ENCODE results near the gene CNGA3. TPM values are rescaled to one million over a fixed set of nuclear protein-coding genes. Genes with fewer than 3 reads are reported as not detected.

CNGA3 gene
- total RNA-seq, 3 donors from 2014 or later (not counting 1 experiment from before 2014, with no cell fraction given) = not detected

DNA sequence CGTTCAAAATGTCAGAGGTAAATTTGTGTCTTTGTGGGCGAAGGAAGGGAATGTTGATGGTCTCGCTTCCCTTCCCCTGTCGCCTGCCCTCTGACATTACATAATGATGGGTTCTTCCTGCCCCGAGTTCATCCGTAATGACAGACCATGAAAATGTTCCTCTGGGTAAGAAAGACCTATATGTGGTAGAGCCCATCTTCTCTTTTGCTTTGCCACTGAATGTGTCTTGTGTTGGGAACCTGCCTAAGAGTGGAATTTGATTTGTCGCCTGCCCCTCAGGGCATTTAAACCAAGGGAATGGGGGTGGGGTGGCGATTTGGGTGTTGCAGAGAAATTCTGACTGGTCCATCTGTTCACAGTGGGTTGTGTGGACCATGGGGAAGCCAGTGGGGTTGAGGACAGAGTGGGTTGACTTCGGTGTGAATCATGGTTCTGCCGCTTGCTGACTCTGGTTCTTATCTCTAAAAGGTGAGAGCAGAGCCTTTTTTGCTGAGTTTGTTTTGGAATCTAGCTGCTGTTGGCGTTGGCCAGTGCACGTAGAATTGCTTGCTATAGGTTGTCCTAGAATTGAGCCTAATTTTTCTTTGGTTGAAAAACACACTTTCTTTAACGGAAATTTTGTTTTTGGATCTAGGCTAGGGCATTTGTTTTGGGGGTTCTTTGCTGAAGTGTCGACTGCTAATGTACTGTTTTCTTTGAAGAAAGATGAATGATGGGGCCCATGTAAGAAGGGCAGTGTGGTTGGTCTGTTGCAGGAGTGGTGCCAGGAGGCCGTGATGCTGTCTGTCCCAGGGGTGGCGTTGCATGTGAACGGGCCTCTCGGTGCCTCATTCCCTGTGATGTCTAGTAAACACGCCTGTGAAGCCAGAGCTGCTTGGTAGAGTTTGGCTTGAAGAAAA is 99.7 kb downstream of the CNGA3 start:
- 21% methylated on average over 19 of the region's 19 CpGs for WGBS (ENCODE audit: insufficient coverage)
- DNase-seq (peak; percentile 52 to 65), ATAC-seq (peak; percentile 23 to 48 (median 24))
- peaks cover 50 to 51% of the 10 kb centered on the region in 2 donors for H3K4me1 Mint-ChIP-seq
- Histone ChIP-seq H3K27me3 (ENCODE audit: control insufficient read depth, insufficient read depth, low read length) (no peaks in the 10 kb centered on the region), H3K9me3 (ENCODE audit: control insufficient read depth, insufficient read depth, low read length) (no peaks in the 10 kb centered on the region), H3K36me3 (ENCODE audit: control insufficient read depth, insufficient read depth, low read length) (no peaks in the 10 kb centered on the region), H3K27ac (ENCODE audit: low read length) (peak overlapping the region; percentile 74), H3K4me1 (ENCODE audit: control insufficient read depth, insufficient read depth, low read length) (peaks cover 49% of the 10 kb centered on the region), H3K4me3 (ENCODE audit: low read length) (peak overlapping the region; percentile 64)
- TF ChIP-seq, protein P1, sequence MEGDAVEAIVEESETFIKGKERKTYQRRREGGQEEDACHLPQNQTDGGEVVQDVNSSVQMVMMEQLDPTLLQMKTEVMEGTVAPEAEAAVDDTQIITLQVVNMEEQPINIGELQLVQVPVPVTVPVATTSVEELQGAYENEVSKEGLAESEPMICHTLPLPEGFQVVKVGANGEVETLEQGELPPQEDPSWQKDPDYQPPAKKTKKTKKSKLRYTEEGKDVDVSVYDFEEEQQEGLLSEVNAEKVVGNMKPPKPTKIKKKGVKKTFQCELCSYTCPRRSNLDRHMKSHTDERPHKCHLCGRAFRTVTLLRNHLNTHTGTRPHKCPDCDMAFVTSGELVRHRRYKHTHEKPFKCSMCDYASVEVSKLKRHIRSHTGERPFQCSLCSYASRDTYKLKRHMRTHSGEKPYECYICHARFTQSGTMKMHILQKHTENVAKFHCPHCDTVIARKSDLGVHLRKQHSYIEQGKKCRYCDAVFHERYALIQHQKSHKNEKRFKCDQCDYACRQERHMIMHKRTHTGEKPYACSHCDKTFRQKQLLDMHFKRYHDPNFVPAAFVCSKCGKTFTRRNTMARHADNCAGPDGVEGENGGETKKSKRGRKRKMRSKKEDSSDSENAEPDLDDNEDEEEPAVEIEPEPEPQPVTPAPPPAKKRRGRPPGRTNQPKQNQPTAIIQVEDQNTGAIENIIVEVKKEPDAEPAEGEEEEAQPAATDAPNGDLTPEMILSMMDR (IDR thresholded peaks at IDR 0.05) = no peak
- H3K9me3 Mint-ChIP-seq = no peaks in the 10 kb centered on the region
- peak overlapping the region; percentile 98 for H3K4me3 Mint-ChIP-seq
- H3K36me3 Mint-ChIP-seq = no peaks in the 10 kb centered on the region
- H3K27me3 Mint-ChIP-seq (ENCODE audit: low read depth in 2 of 2) = no peaks in the 10 kb centered on the region
- H3K27ac Mint-ChIP-seq = peak overlapping the region; percentile 98 to 99
- intact Hi-C loops (cut with micrococcal nuclease) = loop anchor here (1.0 to 5.0 kb wide), 6 partner anchors 9 to 699 kb away; no protein-coding TSS in a partner anchor

DNA sequence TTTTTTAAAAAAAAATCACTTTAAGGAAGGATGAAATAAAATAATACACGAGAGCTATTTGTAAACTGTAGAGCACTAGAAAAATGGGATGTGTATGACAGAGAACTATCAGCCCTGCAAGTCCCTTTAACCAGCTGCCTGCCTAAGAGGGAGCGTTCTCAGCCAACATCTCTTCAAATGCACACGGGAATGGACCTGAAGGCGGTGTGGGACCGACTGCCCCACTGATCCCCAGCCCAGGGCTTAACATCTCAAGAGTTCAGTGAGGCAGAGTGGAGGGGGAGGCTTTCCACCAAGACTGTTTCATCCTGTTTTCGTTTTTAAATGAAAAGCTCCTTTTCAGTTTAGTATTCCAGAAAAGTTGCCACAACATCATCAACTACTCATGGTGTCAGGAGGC is 100.6 kb downstream of the CNGA3 start:
- no peaks in the 10 kb centered on the region for H3K27me3 Mint-ChIP-seq (ENCODE audit: low read depth in 2 of 2)
- peak overlapping the region; percentile 98 to 99 for H3K27ac Mint-ChIP-seq
- H3K4me3 Mint-ChIP-seq = peak overlapping the region; percentile 98
- DNase-seq (no peak), ATAC-seq (no peak)
- no peaks in the 10 kb centered on the region for H3K36me3 ChIP-seq (ENCODE audit: control insufficient read depth, insufficient read depth, low read length)
- intact Hi-C loops (cut with micrococcal nuclease) = loop anchor here (1.0 to 5.0 kb wide), 5 partner anchors 8 to 700 kb away; no protein-coding TSS in a partner anchor
- H3K4me1 ChIP-seq (ENCODE audit: control insufficient read depth, insufficient read depth, low read length) = peaks cover 58% of the 10 kb centered on the region
- TF ChIP-seq, protein P1 (IDR thresholded peaks at IDR 0.05) = no peak
- H3K9me3 Mint-ChIP-seq = no peaks in the 10 kb centered on the region
- H3K36me3 Mint-ChIP-seq = no peaks in the 10 kb centered on the region
- H3K4me3 ChIP-seq (ENCODE audit: low read length) = peak overlapping the region; percentile 64
- 68% methylated on average over 5 of the region's 6 CpGs for WGBS (ENCODE audit: insufficient coverage)
- no peaks in the 10 kb centered on the region for H3K27me3 ChIP-seq (ENCODE audit: control insufficient read depth, insufficient read depth, low read length)
- no peaks in the 10 kb centered on the region for H3K9me3 ChIP-seq (ENCODE audit: control insufficient read depth, insufficient read depth, low read length)
- peak overlapping the region; percentile 74 for H3K27ac ChIP-seq (ENCODE audit: low read length)
- H3K4me1 Mint-ChIP-seq = peaks cover 59 to 60% of the 10 kb centered on the region in 2 donors

Other genes with a start within 250 kb of the CNGA3 start
- gene INPP4A, start 98.4 kb downstream of the CNGA3 start, total RNA-seq = 100 to 1,000 TPM; 192 to 243 (median 225) TPM

Measured in natural killer cell (primary cell).